DND-41 (cell line): ENCODE results near the gene VAMP7.
"Not testable (repeated sequence)": the region's sequence is repeated elsewhere in the genome, so short reads cannot be mapped to it uniquely, and the experiment has no call there.

Experiments
- EZH2 ChIP-seq: IDR thresholded peaks from 3 replicates; pipeline ENCODE4 v1.6.1; 2012; ENCODE audit warnings: borderline replicate concordance, low read depth, mild to moderate bottlenecking, moderate library complexity, low read length, inconsistent platforms; ENCODE audit not compliant: severe bottlenecking
- TF ChIP-seq, protein P1 (sequence below): IDR thresholded peaks from 2 replicates; pipeline ENCODE4 v1.5.1; 2012; ENCODE audit warnings: borderline replicate concordance, low read length, moderate library complexity, mild to moderate bottlenecking; ENCODE audit not compliant: poor library complexity, severe bottlenecking; ENCODE audit errors: extremely low read depth

GRCh38 chrX:155851786-155852185, 29.4 kb upstream of the VAMP7 start:
- TF ChIP-seq, protein P1, sequence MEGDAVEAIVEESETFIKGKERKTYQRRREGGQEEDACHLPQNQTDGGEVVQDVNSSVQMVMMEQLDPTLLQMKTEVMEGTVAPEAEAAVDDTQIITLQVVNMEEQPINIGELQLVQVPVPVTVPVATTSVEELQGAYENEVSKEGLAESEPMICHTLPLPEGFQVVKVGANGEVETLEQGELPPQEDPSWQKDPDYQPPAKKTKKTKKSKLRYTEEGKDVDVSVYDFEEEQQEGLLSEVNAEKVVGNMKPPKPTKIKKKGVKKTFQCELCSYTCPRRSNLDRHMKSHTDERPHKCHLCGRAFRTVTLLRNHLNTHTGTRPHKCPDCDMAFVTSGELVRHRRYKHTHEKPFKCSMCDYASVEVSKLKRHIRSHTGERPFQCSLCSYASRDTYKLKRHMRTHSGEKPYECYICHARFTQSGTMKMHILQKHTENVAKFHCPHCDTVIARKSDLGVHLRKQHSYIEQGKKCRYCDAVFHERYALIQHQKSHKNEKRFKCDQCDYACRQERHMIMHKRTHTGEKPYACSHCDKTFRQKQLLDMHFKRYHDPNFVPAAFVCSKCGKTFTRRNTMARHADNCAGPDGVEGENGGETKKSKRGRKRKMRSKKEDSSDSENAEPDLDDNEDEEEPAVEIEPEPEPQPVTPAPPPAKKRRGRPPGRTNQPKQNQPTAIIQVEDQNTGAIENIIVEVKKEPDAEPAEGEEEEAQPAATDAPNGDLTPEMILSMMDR: not testable (repeated sequence)
- not testable (repeated sequence) for TF ChIP-seq EZH2
